ENCODE data around the gene HDHD2.

- TF ChIP-seq CTCF (conservative IDR thresholded peaks at IDR 0.05) (no peak), ZFX (IDR thresholded peaks at IDR 0.05) (no peak)
Observed at GRCh38 chr18:47175283-47175897, 25.1 kb upstream of the HDHD2 start.

Data from C4-2B (cell line).